Fibroblast of the aortic adventitia (primary cell): ENCODE results near the gene INTS11. TPM values are rescaled to one million over a fixed set of nuclear protein-coding genes. Genes with fewer than 3 reads are reported as not detected.

Source experiments
- DNase-seq: peaks from one replicate; pipeline ENCODE4 v3.0.0-alpha.2; 2010; ENCODE audit warnings: low read depth
- H3K4me3 ChIP-seq: 2 replicates; pipeline ENCODE4 v1.5.1; 2011; ENCODE audit warnings: low read depth, mild to moderate bottlenecking, control low read depth, low read length, moderate library complexity
- total RNA-seq: library from RNA; depleted of rRNA; stranded (reverse); fragments of >200 nt; gene quantifications from 2 replicates; pipeline ENCODE4 v1.2.3, GENCODE V29; 2012; ENCODE audit warnings: low replicate concordance
- TF ChIP-seq, protein P1 (sequence below): IDR thresholded peaks from 2 replicates; pipeline ENCODE4 v1.5.1; 2011; ENCODE audit warnings: mild to moderate bottlenecking, low read length, control low read depth, inconsistent platforms; ENCODE audit not compliant: insufficient read depth

Gene INTS11
- total RNA-seq, 1 donor = 53.1 TPM

DNA sequence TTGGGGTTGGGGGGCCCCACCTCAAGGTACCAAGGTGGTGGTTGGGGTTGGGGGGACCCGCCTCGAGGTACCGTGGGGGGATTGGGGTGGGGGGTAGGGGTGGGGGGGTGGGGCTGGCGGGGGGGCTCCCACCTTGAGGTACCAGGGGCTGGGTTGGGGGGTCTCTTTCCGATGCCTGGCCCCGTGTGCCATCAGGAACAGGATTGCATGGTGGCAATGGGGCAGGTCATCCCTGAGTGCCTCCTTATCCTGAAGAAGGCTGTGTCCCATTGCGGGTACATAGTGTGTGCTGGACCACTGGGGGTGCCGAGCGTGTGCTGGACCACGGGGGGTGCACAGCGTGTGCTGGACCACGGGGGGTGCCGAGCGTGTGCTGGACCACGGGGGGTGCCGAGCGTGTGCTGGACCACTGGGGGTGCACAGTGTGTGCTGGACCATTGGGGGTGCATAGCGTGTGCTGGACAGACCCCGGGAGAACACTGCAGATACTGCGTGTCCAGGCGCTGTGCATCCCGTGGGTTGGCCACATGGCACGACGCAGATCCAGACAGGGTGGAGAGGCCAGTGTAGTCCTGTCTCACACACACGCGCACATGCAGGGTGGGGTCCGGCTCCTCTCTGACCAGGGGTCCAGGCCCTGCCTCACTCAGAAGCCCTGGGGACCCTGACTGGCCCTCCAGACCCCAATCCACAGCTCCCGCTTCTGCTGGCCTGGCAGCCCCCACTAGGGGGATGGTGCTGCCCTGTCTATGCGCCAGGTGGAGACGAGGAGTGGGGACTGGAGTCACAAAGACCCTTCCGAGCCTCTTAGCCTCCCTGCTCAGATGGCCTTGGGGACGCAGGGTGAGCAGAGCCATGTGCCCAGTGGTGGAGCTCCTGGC lies 40.0 kb downstream of the INTS11 start:
- DNase-seq = no peak
- H3K4me3 ChIP-seq = no peak overlapping the region
- TF ChIP-seq, protein P1, sequence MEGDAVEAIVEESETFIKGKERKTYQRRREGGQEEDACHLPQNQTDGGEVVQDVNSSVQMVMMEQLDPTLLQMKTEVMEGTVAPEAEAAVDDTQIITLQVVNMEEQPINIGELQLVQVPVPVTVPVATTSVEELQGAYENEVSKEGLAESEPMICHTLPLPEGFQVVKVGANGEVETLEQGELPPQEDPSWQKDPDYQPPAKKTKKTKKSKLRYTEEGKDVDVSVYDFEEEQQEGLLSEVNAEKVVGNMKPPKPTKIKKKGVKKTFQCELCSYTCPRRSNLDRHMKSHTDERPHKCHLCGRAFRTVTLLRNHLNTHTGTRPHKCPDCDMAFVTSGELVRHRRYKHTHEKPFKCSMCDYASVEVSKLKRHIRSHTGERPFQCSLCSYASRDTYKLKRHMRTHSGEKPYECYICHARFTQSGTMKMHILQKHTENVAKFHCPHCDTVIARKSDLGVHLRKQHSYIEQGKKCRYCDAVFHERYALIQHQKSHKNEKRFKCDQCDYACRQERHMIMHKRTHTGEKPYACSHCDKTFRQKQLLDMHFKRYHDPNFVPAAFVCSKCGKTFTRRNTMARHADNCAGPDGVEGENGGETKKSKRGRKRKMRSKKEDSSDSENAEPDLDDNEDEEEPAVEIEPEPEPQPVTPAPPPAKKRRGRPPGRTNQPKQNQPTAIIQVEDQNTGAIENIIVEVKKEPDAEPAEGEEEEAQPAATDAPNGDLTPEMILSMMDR = no peak

DNA sequence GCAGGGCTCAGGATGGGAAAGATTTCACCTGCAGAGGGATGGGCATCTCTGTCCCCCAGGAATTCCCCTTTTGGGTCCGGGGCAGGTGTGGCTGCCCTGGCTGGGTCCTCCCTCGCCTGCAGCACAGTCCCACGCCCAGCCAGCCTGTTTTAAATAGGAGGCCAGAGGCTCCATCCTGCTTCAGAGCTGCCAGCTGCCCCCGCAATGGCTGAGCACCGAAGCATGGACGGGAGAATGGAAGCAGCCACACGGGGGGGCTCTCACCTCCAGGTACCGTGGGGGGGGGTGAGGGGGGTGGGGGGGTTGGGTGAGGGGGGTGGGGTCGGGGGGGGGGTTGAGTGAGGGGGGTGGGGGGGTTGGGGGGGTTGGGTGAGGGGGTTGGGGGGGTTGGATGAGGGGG lies 40.6 kb downstream of the INTS11 start:
- no peak overlapping the region for H3K4me3 ChIP-seq
- DNase-seq = no peak
- TF ChIP-seq, protein P1 = no peak

DNA sequence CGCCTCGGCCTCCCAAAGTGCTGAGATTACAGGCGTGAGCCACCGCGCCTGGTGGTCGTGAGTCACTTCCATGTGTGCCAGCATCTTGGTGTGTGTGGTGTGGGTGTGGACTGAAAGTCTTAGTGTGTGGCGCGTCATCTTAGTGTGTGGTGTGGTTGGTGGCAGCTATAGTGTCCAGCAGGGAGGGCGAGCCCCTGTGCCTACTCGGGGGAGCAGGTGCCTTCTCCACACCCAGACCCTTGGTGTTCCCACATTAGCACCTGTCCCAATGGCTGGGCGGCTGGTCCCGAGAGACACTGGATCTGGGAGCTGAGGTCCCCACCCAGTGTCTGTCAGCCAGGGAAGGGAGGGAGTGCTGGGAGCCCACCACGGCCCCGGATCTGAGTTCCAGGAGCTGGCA lies 41.5 kb downstream of the INTS11 start:
- DNase-seq = no peak
- TF ChIP-seq, protein P1 = no peak
- H3K4me3 ChIP-seq = no peak overlapping the region

DNA sequence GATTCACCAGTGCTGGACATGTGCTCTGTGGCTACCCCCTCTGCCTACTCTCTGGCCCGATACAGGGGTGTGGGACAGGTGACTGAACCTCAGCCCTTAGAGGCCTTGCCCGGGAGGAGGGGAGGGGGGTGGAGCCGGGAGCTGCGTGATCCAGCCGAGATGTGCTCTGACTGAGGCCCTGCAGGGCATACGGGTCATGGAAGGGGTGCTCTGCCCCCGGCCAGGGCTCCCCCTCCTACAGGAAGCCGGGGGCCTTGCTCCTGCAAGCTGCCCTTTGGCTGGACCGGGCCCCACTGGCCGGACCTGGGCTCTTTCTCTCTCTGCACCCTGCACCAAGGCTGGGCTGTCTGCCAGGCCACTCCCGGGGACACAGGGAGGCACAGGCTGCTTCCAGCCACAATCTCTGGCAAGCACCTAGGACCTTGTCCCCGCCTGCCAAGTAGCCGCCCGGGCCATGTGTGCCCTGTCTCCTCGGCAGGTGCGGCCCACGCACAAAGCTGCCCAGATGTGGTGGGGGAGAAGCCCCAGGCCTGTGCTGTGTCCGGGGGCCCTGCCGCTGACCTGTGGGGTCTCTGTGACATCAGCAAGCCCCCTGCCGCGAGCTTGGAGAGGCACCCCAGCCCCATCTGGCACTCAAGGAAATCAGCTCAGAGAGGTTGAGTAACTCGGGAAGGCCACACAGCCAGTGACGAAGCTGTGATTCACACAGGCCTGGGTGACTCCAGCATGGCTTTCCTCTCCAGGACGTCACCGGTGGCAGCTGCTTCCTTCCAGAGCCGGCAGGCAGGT lies 42.7 kb downstream of the INTS11 start:
- TF ChIP-seq, protein P1 = no peak
- no peak overlapping the region for H3K4me3 ChIP-seq
- DNase-seq = peak; percentile 41

DNA sequence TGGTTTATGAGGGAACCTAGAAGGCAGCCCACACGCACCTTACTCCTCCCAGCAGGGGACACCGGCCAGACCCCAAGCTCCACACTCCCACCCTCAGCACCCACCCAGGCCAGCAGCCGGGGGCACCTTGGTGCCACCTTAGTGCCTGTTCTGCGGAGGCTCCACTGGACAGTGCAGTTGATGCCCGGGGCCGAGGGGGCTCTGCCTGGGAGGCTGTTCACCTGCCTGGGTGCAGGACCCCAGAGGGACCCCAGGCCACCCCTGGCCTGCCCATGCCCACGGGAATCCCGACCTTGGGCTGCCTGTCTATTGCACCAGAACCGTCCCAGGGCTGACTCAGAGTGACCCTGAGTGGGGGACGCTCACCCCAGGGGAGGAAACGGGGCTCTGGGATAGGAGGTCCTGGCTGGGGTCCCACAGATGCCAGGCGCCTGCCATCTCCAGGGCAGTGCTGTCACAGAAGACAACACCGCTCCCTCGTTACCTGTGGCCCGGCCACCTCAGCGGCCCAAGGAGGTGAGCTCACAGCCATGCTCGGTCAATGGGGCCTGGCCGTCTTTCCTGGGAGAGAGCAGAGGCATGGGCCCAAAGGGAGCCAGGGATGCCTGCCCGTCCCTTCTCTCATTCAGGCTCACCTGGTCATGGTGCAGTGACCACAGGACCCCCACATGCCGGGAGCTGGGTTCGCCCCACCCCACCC lies 43.5 kb downstream of the INTS11 start:
- TF ChIP-seq, protein P1 = no peak
- DNase-seq = no peak
- H3K4me3 ChIP-seq = no peak overlapping the region

DNA sequence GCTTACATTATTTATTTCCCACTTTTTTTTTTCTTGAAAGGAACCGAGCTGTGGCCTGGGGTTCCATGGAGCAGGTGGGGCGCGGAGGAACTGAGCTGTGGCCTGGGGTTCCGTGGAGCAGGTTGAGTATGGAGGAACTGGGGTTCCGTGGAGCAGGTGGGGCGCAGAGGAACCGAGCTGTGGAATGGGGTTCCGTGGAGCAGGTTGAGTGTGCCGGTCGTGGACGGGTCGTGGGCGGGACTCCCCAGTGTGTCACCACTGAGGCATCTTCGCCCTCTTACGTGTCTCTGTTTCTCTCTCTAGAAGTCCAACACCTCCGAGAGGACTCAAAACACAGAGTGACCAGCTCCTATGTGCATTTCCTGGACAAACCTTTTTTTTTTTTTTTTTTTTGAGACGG lies 45.4 kb downstream of the INTS11 start:
- TF ChIP-seq, protein P1 = no peak
- H3K4me3 ChIP-seq = no peak overlapping the region
- DNase-seq = no peak
